GM12872 (cell line): ENCODE data around the gene BEND3.

Experiments
- TF ChIP-seq, protein P1 (sequence below): IDR thresholded peaks from 3 replicates; pipeline ENCODE4 v1.5.1; 2011; ENCODE audit warnings: low read depth, mild to moderate bottlenecking, low read length, moderate library complexity; ENCODE audit not compliant: insufficient read depth

The BEND3 gene

DNA sequence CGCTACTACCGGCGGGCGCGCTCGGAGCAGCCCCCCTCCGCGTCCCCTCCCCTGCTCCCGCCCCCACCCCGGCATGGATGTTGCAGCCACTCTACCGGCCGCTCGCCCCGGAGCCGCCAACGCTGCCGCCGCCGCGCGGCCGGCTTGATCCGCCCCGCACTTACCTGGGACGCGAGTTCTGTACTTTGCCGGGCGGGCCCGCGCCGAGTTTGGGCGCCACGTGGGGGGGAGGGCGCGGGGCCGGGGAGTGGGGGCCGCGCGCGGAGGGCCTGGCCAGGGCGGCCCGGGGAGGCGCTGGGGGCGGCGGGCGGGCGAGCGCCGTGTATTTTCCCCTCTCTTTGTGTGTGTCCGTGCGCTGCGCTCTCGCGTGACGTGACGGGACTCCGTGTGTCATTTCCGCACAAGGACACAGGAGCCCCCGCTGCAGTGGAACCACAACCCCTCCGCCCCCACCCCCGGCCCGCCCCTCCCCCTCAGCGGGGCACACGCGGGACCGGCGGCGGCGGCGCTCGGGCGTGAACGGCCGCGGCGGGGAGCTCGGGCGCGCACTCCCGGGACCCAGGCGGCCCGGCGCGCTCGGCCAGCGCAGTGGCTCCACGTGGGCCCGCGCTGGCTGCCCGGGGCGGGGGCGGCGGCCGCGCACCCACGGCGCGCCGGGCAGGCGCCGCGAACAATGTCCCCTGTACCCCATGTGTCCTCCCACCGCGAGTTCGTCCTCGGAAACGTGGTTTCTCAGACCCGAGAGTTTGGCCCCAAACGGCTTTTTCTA is at the start of gene BEND3:
Gene BEND3, minus strand, starts transcription at position 590 of the 769 bp plus-strand sequence. CDS start 16,230 bp downstream, outside the sequence.
- TF ChIP-seq, protein P1, sequence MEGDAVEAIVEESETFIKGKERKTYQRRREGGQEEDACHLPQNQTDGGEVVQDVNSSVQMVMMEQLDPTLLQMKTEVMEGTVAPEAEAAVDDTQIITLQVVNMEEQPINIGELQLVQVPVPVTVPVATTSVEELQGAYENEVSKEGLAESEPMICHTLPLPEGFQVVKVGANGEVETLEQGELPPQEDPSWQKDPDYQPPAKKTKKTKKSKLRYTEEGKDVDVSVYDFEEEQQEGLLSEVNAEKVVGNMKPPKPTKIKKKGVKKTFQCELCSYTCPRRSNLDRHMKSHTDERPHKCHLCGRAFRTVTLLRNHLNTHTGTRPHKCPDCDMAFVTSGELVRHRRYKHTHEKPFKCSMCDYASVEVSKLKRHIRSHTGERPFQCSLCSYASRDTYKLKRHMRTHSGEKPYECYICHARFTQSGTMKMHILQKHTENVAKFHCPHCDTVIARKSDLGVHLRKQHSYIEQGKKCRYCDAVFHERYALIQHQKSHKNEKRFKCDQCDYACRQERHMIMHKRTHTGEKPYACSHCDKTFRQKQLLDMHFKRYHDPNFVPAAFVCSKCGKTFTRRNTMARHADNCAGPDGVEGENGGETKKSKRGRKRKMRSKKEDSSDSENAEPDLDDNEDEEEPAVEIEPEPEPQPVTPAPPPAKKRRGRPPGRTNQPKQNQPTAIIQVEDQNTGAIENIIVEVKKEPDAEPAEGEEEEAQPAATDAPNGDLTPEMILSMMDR = no peak

DNA sequence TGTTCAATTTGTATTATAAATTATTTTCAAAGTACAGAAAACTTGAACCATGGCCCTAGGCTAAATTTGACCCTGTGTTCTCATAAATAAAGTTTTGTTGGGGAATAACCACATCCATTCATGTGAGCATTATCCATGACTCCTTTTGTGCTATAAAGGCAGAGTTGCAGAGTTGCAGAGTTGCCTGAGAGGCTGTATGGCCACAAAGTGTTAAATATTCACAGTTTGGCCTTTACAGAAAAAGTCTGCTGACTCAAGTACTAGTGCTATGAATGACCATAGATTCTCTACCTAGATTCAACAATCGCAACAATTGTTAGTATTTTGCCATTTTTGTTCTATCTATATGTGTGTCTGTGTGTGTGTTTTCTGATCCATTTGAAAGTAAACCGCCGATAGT is 46.2 kb upstream of the BEND3 start:
- TF ChIP-seq, protein P1 = no peak

DNA sequence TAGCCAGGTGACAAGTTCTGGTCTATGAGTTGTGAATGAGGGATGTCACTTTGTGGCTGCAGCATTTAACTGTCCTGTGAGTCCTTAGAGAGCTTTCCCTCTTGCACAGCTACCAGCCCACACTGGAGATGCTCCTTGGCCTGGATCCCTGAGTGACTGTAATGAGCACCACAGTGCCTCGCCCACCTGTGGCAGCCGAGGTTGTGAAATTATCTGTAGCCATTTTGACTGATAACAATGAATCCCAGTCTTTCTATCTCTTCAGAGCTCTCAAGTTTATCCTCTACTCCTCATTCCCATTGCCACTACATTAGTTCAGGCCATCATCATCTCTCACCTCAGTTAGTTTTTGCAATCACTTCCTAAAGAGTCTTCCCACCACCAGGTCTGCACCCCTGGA is 41.3 kb upstream of the BEND3 start:
- TF ChIP-seq, protein P1 = no peak

DNA sequence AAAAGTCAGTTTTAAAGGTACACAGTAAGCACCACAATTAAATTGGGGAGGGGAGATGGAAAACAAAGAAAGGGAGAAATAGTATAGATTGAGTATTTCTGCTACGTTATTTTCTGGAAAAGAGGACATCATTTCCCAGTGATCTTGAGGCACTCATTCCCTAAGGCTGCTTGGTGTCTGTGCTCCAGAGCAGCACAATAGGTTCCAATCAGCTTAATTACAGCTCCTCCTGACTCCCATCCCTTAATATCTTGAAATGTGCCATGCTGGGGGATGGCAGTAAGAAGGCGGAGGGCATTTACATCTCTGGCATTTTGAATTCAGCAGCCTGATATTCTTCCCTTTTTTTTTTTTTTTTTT is 39.5 kb upstream of the BEND3 start:
- TF ChIP-seq, protein P1 = no peak

DNA sequence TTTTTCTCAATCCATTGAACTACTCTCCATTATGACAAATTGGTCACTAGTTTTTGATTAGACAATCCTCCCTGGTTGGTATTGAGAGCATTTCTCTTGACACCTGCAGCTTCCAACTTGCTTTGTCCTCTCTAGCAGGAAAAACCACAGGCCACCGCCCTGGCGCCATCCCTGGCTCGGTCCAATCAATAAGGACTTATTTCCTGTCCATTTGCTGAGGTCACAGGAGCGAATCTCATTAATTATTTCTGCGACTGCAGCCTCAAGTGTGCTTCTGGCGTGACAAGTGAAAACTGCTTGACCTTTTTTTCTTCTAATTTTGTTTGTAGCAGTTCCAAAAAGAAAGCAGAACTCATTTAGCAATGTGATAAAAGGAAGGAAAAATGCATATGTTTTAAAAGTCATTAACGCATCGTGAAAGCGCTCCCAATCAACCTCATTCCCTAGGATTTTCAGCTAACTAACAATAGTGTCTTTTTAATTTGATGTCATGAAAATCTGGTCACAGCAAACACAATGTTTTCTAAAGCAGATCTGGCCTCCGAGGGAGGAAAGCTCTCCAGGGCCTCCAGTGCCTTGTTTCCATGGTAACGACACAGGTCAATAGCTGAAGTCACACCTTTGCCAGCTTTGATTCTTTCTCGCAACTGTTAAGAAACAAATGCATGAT is 39.0 kb upstream of the BEND3 start:
- TF ChIP-seq, protein P1 = no peak

DNA sequence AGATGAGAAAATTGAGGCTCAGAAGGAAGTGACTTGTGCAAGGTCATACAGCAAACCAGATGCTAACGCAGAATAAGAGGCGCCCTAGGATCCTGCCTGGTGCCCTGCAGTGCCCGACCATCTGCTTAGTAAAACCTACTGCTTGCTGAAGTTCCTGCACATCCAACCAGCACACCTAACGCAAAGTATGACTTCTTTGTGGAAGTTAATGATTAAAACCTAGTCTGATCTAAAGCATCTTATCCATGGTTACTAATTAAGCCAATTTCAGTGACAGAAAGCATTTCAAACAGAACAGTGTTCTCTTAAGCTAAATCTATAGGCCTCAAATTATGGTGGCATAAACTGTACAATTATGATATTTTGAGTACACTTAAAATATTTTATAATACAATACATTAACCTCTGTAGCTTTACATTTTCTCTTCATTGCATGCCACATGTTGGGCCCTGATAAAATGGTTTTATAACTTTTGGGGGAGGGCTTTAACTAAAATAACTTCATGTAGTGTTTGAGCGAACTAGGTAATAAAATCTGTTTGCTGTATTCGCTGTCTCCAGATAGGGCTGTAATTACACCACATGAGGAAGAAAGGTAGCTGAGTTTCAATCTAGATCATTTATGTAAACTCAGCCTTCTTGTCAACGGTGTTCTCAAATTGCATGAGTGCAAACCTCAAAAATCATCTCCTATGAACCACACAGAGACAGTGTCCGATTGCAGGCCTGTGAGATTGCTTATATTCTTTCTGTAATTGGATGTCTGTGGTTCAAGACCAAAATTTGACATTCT is 37.5 kb upstream of the BEND3 start:
- TF ChIP-seq, protein P1 = no peak

DNA sequence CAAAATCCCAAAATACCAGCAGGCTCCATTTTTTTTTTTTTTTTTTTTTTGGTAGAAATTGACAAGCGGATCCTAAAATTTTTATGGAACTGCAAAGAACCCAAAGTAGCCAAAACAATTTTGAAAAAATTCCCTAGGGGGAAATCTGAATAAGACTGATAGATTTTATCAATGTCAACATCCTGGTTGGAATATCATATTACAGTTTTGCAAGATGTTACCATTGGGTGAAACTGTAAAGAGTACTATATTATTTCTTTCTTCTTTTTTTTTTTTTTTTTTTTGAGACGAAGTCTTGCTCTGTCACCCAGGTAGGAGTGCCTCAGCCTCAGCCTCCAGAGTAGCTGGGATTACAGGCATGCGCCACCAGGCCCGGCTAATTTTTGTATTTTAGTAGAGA is 29.4 kb upstream of the BEND3 start:
- TF ChIP-seq, protein P1 = no peak
